Esophagus squamous epithelium (tissue), 5 donors: ENCODE measurements around the gene WWC1. TPM values are rescaled to one million over a fixed set of nuclear protein-coding genes. Genes with fewer than 3 reads are reported as not detected.

Experiments used
- DNase-seq: peaks from one replicate; lab custom pipeline; 2025; lab: John Stamatoyannopoulos, UW
- H3K27ac ChIP-seq, 4 donors: fragments of 200-600 bp; sonication (generic); one replicate each; pipeline ENCODE4 v1.5.1; 2016 to 2019; ENCODE audit warnings: mild to moderate bottlenecking in 1 of 4
- H3K27me3 ChIP-seq, 4 donors: fragments of 200-600 bp; sonication (generic); 1 replicate in 3 of 4; 2 replicates in 1 of 4; pipeline versions ENCODE4 v1.5.1 to v1.6.0; 2017 to 2021; ENCODE audit warnings: antibody characterized with exemption in 1 of 4
- H3K36me3 ChIP-seq, 3 donors: fragments of 200-600 bp; sonication (generic); one replicate each; pipeline ENCODE4 v1.5.1; 2016 to 2019
- H3K4me1 ChIP-seq, 3 donors: fragments of 200-600 bp; sonication (generic); one replicate each; pipeline ENCODE4 v1.5.1; 2017 to 2019
- H3K4me3 ChIP-seq, 4 donors: fragments of 200-600 bp; sonication (generic); 1 replicate in 3 of 4; 2 replicates in 1 of 4; pipeline ENCODE4 v1.5.1; 2016 to 2019; ENCODE audit warnings: mild to moderate bottlenecking in 2 of 4, moderate library complexity in 1 of 4
- H3K9me3 ChIP-seq, 3 donors: fragments of 200-600 bp; sonication (generic); one replicate each; pipeline ENCODE4 v1.5.1; 2016 to 2019
- POLR2A ChIP-seq, 4 donors: fragments of 450-650 bp; IDR thresholded peaks; one replicate each; pipeline ENCODE4 v1.6.1; 2017; ENCODE audit warnings: antibody characterized with exemption in 4 of 4, mild to moderate bottlenecking in 4 of 4, moderate library complexity in 3 of 4
- WGBS, 2 donors: methylation state at CpG; one replicate each; pipeline ENCODE4 v1.1.5; 2018; 5-methylcytosine and 5-hydroxymethylcytosine counted together
- intact Hi-C: fragments of 100-400 bp; cut with DNase I; formaldehyde crosslinking; loops from one replicate; pipeline ENCODE4 v1.15.0; 2022
- total RNA-seq, 4 donors: library from RNA; depleted of rRNA; stranded (reverse); fragments of >200 nt; gene quantifications; one replicate each; pipeline ENCODE4 v1.1.0, GENCODE V29; 2016
- TF ChIP-seq, protein P1 (sequence below), 6 experiments: fragments of 450-650 bp in 4 of 6; fragments of 200-600 bp in 2 of 6; sonication (generic) in 2 of 6; IDR thresholded peaks; one replicate each; pipeline ENCODE4 v1.5.1; 2016 to 2019; ENCODE audit warnings: antibody characterized with exemption in 6 of 6, mild to moderate bottlenecking in 4 of 6, moderate library complexity in 4 of 6
- donor health status: DM: yes; HTN: yes; CAD: no.

WWC1 gene
- total RNA-seq, 4 donors from 2014 or later, result 14.4 to 25.0 (median 16.1) TPM

DNA sequence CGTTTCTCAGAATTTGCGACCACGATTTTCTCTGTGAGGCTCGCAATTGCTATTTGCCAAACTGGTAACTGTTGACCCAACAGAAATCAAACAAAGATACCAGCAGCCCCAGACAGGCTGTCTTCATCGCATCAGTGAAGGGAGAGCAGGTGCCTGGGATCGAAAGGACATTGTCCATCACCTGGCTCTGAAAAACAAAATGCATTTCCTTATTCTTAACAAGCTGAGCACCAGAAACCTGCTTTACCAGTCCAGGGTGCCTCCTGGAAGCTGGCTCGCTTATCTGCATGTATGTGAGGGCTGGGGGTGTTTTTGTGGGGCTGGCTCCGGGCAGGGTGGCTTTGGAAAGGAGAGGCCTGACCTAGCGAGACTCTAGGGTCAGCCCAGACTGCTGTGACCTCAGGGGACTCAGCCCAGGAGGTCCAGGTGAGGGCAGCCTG is 24.7 kb downstream of the WWC1 start:
- TF ChIP-seq, protein P1, sequence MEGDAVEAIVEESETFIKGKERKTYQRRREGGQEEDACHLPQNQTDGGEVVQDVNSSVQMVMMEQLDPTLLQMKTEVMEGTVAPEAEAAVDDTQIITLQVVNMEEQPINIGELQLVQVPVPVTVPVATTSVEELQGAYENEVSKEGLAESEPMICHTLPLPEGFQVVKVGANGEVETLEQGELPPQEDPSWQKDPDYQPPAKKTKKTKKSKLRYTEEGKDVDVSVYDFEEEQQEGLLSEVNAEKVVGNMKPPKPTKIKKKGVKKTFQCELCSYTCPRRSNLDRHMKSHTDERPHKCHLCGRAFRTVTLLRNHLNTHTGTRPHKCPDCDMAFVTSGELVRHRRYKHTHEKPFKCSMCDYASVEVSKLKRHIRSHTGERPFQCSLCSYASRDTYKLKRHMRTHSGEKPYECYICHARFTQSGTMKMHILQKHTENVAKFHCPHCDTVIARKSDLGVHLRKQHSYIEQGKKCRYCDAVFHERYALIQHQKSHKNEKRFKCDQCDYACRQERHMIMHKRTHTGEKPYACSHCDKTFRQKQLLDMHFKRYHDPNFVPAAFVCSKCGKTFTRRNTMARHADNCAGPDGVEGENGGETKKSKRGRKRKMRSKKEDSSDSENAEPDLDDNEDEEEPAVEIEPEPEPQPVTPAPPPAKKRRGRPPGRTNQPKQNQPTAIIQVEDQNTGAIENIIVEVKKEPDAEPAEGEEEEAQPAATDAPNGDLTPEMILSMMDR (IDR thresholded peaks at IDR 0.05), result no peak
- TF ChIP-seq POLR2A (IDR thresholded peaks at IDR 0.05), result no peak
- H3K4me3 ChIP-seq, result no peak overlapping the region
- intact Hi-C loops, result no loop called here
- DNase-seq, result no peak
- peak overlapping the region; percentile 37 to 60 (median 51) for H3K27ac ChIP-seq
- H3K9me3 ChIP-seq, result no peaks in the 10 kb centered on the region
- 61 to 63% methylated on average over 8 of the region's 9 CpGs for WGBS, 2 donors
- H3K4me1 ChIP-seq, result peaks cover 8 to 37% (median 20%) of the 10 kb centered on the region in 3 donors
- no peaks in the 10 kb centered on the region for H3K36me3 ChIP-seq
- no peaks in the 10 kb centered on the region for H3K27me3 ChIP-seq

DNA sequence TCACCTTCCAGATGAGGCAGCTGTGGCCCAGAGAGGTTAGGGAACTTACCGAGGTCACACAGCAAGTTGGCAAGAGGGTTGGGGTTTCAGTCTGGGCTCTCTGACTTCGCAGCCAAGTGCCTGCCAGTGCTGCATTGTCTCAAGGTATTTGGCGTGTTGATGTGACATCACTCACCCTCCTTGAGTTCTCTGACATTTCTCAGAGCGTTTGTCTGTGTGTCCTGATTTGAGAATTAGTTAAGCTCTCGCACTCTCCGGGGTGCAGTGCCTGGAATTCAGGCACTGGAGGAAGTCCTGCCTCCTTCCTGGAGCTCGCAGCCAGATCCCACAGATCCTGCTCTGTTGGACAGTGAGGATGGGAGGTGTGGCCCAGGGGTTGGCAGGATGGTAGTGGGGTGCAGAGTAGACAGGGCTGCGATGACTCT is 25.7 kb downstream of the WWC1 start:
- H3K9me3 ChIP-seq, result no peaks in the 10 kb centered on the region
- no peak for DNase-seq
- peak overlapping the region in 2 of 4 donors; percentile 0 to 60 for H3K27ac ChIP-seq
- peaks cover 8 to 37% (median 20%) of the 10 kb centered on the region in 3 donors for H3K4me1 ChIP-seq
- TF ChIP-seq, protein P1 (IDR thresholded peaks at IDR 0.05), result no peak
- TF ChIP-seq POLR2A (IDR thresholded peaks at IDR 0.05), result no peak
- WGBS, 2 donors, result 68 to 90% methylated on average over 4 to 6 of the region's 8 CpGs
- no peak overlapping the region for H3K4me3 ChIP-seq
- H3K27me3 ChIP-seq, result no peaks in the 10 kb centered on the region
- H3K36me3 ChIP-seq, result no peaks in the 10 kb centered on the region
- intact Hi-C loops, result no loop called here

DNA sequence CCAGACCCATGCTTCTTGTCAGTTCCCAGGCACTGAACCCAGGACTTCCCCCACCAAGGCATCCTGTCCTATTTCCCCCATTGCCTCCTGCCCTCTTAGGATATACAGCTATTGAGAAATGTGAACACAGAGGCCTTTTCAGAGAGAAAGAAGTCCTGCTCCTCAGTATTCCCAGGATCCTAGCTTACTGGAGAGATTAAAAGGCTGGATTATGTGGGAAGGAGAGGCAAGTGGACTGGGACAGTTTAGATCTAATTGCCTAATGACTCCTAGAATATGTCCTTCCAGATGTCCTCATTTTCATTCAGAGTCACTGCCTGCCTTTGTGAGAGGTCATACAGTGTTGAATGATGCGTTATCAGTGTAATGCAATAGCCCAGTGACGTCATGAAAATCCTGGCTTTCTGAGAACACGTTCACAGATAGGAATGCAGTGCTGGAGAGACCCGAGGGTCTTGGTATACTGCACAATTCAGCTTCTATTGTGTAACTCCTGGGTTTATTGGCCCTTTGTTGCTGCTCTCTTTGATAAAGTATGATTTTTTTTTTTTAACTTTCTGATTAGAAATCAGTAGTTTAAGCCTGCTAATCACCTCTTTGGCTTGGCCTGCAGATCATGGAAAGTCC is 26.2 kb downstream of the WWC1 start:
- TF ChIP-seq, protein P1 (IDR thresholded peaks at IDR 0.05), result no peak
- TF ChIP-seq POLR2A (IDR thresholded peaks at IDR 0.05), result no peak
- Histone ChIP-seq H3K4me1 (peaks cover 8 to 37% (median 20%) of the 10 kb centered on the region in 3 donors), H3K4me3 (no peak overlapping the region), H3K27me3 (no peaks in the 10 kb centered on the region), H3K9me3 (no peaks in the 10 kb centered on the region), H3K27ac (peak overlapping the region in 2 of 4 donors; percentile 0 to 60), H3K36me3 (no peaks in the 10 kb centered on the region)
- no peak for DNase-seq
- WGBS, 2 donors, result 39 to 63% methylated on average over 4 of the region's 4 CpGs
- intact Hi-C loops, result no loop called here

DNA sequence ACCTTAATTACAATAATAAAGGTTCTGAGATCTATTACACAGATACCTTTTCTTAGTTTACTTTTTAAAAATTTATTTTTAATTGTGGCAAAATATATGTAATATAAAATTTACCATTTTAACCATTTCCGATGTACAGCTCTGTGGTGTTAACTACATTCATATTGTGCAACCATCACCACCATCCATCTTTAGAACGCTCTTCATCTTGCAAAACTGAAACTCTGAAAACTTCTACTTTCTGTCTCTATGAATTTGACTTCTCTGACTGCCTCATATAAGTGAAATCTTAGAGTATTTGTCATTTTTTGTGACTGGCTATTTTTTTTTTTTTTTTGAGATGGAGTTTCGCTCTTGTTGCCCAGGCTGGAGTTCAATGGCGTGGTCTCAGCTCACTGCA is 26.8 kb downstream of the WWC1 start:
- Histone ChIP-seq H3K4me3 (no peak overlapping the region), H3K27me3 (no peaks in the 10 kb centered on the region), H3K9me3 (no peaks in the 10 kb centered on the region), H3K4me1 (peaks cover 8 to 37% (median 20%) of the 10 kb centered on the region in 3 donors), H3K36me3 (no peaks in the 10 kb centered on the region), H3K27ac (no peak overlapping the region)
- DNase-seq, result no peak
- WGBS, 2 donors, result 82 to 94% methylated on average over 4 of the region's 4 CpGs
- TF ChIP-seq POLR2A (IDR thresholded peaks at IDR 0.05), result no peak
- TF ChIP-seq, protein P1 (IDR thresholded peaks at IDR 0.05), result no peak
- intact Hi-C loops, result no loop called here

DNA sequence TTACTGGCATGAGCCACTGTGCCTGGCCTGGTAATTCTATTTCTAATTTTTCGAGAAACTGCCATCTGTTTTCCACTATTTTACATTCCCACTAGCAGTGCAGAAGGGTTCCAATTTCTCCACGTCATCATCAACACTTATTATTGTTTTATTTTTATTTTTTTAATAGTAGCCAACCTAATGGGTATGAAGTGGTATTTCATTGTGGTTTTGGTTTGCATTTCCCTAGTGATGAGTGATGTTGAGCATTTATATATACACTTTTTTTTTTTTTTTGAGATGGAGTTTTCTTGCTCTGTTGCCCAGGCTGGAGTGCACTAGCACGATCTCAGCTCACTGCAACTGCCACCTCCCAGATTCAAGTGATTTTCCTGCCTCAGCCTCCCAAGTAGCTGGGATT is 28.3 kb downstream of the WWC1 start:
- intact Hi-C loops, result no loop called here
- no peak overlapping the region for H3K27ac ChIP-seq
- WGBS, 2 donors, result 89 to 91% methylated on average over 3 of the region's 3 CpGs

More for the DNA sequence above, 28.3 kb downstream of the WWC1 start:
- DNase-seq, result no peak
- TF ChIP-seq, protein P1 (IDR thresholded peaks at IDR 0.05), result no peak
- no peak for TF ChIP-seq POLR2A (IDR thresholded peaks at IDR 0.05)
- H3K9me3 ChIP-seq, result no peaks in the 10 kb centered on the region
- H3K4me3 ChIP-seq, result no peak overlapping the region
- H3K4me1 ChIP-seq, result peaks cover 4 to 42% (median 16%) of the 10 kb centered on the region in 3 donors
- H3K27me3 ChIP-seq, result no peaks in the 10 kb centered on the region
- H3K36me3 ChIP-seq, result no peaks in the 10 kb centered on the region
